GM12874 (cell line): Measurements from ENCODE around the gene BANF2.

ENCODE experiments used
- CTCF ChIP-seq: IDR thresholded peaks from 2 replicates; pipeline ENCODE4 v1.5.1; 2011; ENCODE audit warnings: low read depth, mild to moderate bottlenecking, control low read depth, low read length, moderate library complexity; ENCODE audit not compliant: insufficient read depth

The BANF2 gene

GRCh38 chr20:17751640-17752039 lies 51.9 kb downstream of the BANF2 start:
- no peak for TF ChIP-seq CTCF

- no peak for TF ChIP-seq CTCF
Observed at GRCh38 chr20:17752459-17752858, 52.7 kb downstream of the BANF2 start.

- TF ChIP-seq CTCF, result no peak
Observed at GRCh38 chr20:17753516-17753915, 53.8 kb downstream of the BANF2 start.

GRCh38 chr20:17756529-17756928 lies 56.8 kb downstream of the BANF2 start:
- no peak for TF ChIP-seq CTCF

GRCh38 chr20:17757496-17757895 lies 57.7 kb downstream of the BANF2 start:
- TF ChIP-seq CTCF, result no peak

GRCh38 chr20:17758010-17758409 lies 58.2 kb downstream of the BANF2 start:
- TF ChIP-seq CTCF, result no peak

- TF ChIP-seq CTCF, result no peak
Observed at GRCh38 chr20:17758512-17758911, 58.7 kb downstream of the BANF2 start.

- no peak for TF ChIP-seq CTCF
Observed at GRCh38 chr20:17759449-17759848, 59.7 kb downstream of the BANF2 start.
